ENCODE results near the gene CUL5. TPM values are rescaled to one million over a fixed set of nuclear protein-coding genes. Genes with fewer than 3 reads are reported as not detected.

The CUL5 gene
- polyA plus RNA-seq, 2 of the 4 experiments (the other 2 are of a cell fraction) = 9.7 to 24.3 TPM

- 90% methylated on average over 2 of the region's 2 CpGs for WGBS (ENCODE audit: missing lambda C conversion rate)
- Histone ChIP-seq H3K4me1 (no peaks in the 10 kb centered on the region), H3K4me2 (no peak overlapping the region), H3K4me3 (no peak overlapping the region), H3K27ac (no peak overlapping the region), H3K9me3 (no peaks in the 10 kb centered on the region)
- DNase-seq (ENCODE audit: low read depth in 1 of 2, low spot score in 1 of 2) (no peak), FAIRE-seq (no peak), ATAC-seq (no peak)
- TF ChIP-seq TP53 (CRISPR knock-in tag; IDR thresholded peaks at IDR 0.05) = no peak
- no peak for TF ChIP-seq FOXS1 (CRISPR knock-in tag; IDR thresholded peaks at IDR 0.05)
- no peak for TF ChIP-seq ZC3H11A (IDR thresholded peaks at IDR 0.05)
- TF ChIP-seq MAZ (IDR thresholded peaks at IDR 0.05; ENCODE audit: borderline replicate concordance, low read depth, low read length) = no peak
- no peak for TF ChIP-seq HEYL (CRISPR knock-in tag; IDR thresholded peaks at IDR 0.05)
- TF ChIP-seq, protein P1, sequence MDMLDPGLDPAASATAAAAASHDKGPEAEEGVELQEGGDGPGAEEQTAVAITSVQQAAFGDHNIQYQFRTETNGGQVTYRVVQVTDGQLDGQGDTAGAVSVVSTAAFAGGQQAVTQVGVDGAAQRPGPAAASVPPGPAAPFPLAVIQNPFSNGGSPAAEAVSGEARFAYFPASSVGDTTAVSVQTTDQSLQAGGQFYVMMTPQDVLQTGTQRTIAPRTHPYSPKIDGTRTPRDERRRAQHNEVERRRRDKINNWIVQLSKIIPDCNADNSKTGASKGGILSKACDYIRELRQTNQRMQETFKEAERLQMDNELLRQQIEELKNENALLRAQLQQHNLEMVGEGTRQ (IDR thresholded peaks at IDR 0.05) = no peak
- no peak for TF ChIP-seq PHF8 (IDR thresholded peaks at IDR 0.05; ENCODE audit: borderline replicate concordance, low read depth)
- no peak for TF ChIP-seq EHF (CRISPR knock-in tag; IDR thresholded peaks at IDR 0.05)
- no peak for TF ChIP-seq SMC3 (IDR thresholded peaks at IDR 0.05)
- TF ChIP-seq NPAS2 (CRISPR knock-in tag; IDR thresholded peaks at IDR 0.05; ENCODE audit: borderline replicate concordance) = no peak
- no peak for TF ChIP-seq POLR2A (IDR thresholded peaks at IDR 0.05; ENCODE audit: low read length)
- TF ChIP-seq, protein P2, sequence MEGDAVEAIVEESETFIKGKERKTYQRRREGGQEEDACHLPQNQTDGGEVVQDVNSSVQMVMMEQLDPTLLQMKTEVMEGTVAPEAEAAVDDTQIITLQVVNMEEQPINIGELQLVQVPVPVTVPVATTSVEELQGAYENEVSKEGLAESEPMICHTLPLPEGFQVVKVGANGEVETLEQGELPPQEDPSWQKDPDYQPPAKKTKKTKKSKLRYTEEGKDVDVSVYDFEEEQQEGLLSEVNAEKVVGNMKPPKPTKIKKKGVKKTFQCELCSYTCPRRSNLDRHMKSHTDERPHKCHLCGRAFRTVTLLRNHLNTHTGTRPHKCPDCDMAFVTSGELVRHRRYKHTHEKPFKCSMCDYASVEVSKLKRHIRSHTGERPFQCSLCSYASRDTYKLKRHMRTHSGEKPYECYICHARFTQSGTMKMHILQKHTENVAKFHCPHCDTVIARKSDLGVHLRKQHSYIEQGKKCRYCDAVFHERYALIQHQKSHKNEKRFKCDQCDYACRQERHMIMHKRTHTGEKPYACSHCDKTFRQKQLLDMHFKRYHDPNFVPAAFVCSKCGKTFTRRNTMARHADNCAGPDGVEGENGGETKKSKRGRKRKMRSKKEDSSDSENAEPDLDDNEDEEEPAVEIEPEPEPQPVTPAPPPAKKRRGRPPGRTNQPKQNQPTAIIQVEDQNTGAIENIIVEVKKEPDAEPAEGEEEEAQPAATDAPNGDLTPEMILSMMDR (IDR thresholded peaks at IDR 0.05) = no peak
- TF ChIP-seq ATOH8 (CRISPR knock-in tag; IDR thresholded peaks at IDR 0.05; ENCODE audit: low read depth) = no peak
- no peak for TF ChIP-seq RNF2 (IDR thresholded peaks at IDR 0.05; ENCODE audit: borderline replicate concordance, low read depth)
- no peak for TF ChIP-seq JUN (IDR thresholded peaks at IDR 0.05)
- TF ChIP-seq FOSL2 (IDR thresholded peaks at IDR 0.05) = no peak
- no peak for TF ChIP-seq FOSL2 (CRISPR knock-in tag; IDR thresholded peaks at IDR 0.05)
- no peak for TF ChIP-seq ESRRA (IDR thresholded peaks at IDR 0.05; ENCODE audit: borderline replicate concordance, low read length)
- no peak for TF ChIP-seq MYC (IDR thresholded peaks at IDR 0.05; ENCODE audit: borderline replicate concordance, low read length)
- ChIA-PET POLR2A (no interaction called here), CTCF (no interaction called here)
These were observed 54.7 kb downstream of the CUL5 start for GRCh38 chr11:108063410-108063809.

DNA sequence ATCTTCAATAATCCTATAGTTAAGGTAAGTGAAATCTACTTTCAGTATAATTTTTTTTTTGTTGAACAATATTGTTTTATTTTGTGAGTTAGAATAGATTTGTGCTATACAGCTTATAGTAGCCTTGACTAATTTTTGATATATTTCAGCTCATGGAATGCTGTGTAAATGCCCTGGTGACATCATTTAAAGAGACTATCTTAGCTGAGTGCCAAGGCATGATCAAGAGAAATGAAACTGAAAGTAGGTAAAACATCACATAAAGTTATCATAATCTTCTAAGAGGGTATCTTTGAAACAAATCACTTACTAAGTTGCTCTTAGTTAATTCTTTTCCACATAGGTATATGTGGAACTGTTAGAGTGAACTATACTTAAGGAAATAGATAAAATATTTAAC is 61.2 kb downstream of the CUL5 start:
- Histone ChIP-seq H3K27ac (no peak overlapping the region), H3K4me1 (peaks cover 5% of the 10 kb centered on the region; the same call in 1 of the 3 replicates), H3K4me2 (0 out of 3 replicates have a peak overlapping the region, but pooled peaks have one; percentile 1), H3K9me3 (no peaks in the 10 kb centered on the region), H3K4me3 (no peak overlapping the region)
- no peak for FAIRE-seq
- no peak for TF ChIP-seq MYC (IDR thresholded peaks at IDR 0.05; ENCODE audit: borderline replicate concordance, low read length)
- TF ChIP-seq HOXB5 (CRISPR knock-in tag; IDR thresholded peaks at IDR 0.05) = no peak
- no peak for TF ChIP-seq ELK1 (IDR thresholded peaks at IDR 0.05; ENCODE audit: low read depth, low read length)
- TF ChIP-seq JUNB (IDR thresholded peaks at IDR 0.05) = no peak
- no peak for TF ChIP-seq JUN (IDR thresholded peaks at IDR 0.05)
- no peak for TF ChIP-seq SMC3 (IDR thresholded peaks at IDR 0.05)
- no peak for TF ChIP-seq CBX2 (IDR thresholded peaks at IDR 0.05; ENCODE audit: borderline replicate concordance, low read depth)
- TF ChIP-seq TFCP2L1 (CRISPR knock-in tag; IDR thresholded peaks at IDR 0.05) = no peak
- TF ChIP-seq HOXA7 (CRISPR knock-in tag; IDR thresholded peaks at IDR 0.05) = no peak
- no peak for TF ChIP-seq RNF2 (IDR thresholded peaks at IDR 0.05; ENCODE audit: borderline replicate concordance, low read depth)
- TF ChIP-seq RARB (CRISPR knock-in tag; IDR thresholded peaks at IDR 0.05) = no peak
- TF ChIP-seq CHD4 (IDR thresholded peaks at IDR 0.05; ENCODE audit: borderline replicate concordance) = no peak
- no peak for TF ChIP-seq NFE2L2 (conservative IDR thresholded peaks at IDR 0.05; ENCODE audit: low read length)
- TF ChIP-seq PHF8 (IDR thresholded peaks at IDR 0.05; ENCODE audit: borderline replicate concordance, low read depth) = no peak
- TF ChIP-seq HMGXB4 (CRISPR knock-in tag; IDR thresholded peaks at IDR 0.05; ENCODE audit: borderline replicate concordance) = no peak
- no peak for TF ChIP-seq CBX8 (IDR thresholded peaks at IDR 0.05)
- ATAC-seq = no peak
- POLR2A ChIA-PET = no interaction called here
- CTCF ChIA-PET = no interaction called here
- no peak for DNase-seq (ENCODE audit: low read depth in 1 of 2, low spot score in 1 of 2)

Measured in A549 (cell line).